ENCODE results near the gene LRTM2. TPM values are rescaled to one million over a fixed set of nuclear protein-coding genes. Genes with fewer than 3 reads are reported as not detected.
A peak's percentile ranks its signal among the peaks of the same experiment; 100 is the strongest.

Gene LRTM2
- total and polyA plus RNA-seq, 2 of the 4 experiments (the other 2 are of a cell fraction): not detected

DNA sequence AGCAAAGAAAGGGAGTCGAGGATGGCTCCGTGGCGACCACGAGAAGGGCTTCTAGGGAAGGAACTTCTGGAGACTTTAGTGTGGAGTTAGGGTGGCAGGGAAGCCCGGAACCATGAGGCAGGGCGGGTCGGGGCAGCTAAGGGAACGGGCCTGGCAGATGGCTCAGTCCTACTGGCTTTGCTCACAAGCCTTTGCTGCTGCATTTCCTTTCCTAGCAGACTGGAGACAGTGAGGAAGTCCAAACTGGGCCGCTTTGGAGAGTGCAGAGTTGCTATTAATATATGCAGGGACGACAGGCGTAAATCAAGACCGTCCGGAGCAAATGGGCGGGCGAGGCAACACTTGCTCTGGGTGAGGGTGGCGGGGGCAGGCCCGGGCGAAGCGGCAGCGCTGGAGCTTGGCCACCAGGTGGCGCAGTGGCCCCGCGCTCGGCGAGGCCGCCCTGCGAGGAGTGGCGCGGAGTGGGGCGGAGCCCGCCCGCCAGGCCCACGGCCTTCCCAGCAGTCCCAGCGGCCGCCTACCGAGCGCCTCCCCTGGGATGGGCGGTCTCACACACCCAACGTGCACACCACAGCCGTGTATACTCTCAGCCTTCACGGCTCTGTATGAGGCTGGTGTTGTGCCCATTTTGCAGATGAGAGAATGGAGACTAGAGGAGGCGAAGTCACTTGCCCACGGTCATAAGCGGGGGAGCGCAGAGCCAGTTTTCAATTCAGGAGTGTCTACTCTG is 24.4 kb upstream of the LRTM2 start:
- peak overlapping the region; percentile 34; the same call in 1 of the 2 replicates for H3K9ac ChIP-seq (ENCODE audit: low read depth, low read length)
- no peaks in the 10 kb centered on the region for H3K9me3 ChIP-seq (ENCODE audit: control insufficient read depth, insufficient read depth, low read length)
- H3K79me1 ChIP-seq (ENCODE audit: low read depth in 1 of 2, low read length in 2 of 2): 0 out of 4 replicates have a peak, but pooled peaks cover 0 to 3% of the 10 kb centered on the region in 2 experiments
- peak overlapping the region; percentile 34 for H3K4ac ChIP-seq (ENCODE audit: low read depth, low read length)
- no peaks in the 10 kb centered on the region for H3K36me3 ChIP-seq (ENCODE audit: control insufficient read depth, insufficient read depth, low read length)
- H3K27me3 ChIP-seq (ENCODE audit: control insufficient read depth, insufficient read depth, low read length): no peaks in the 10 kb centered on the region; the same call in 1 of the 2 replicates
- H3K56ac ChIP-seq (ENCODE audit: extremely low read depth, insufficient read depth, low read length): no peak overlapping the region
- CTCF ChIA-PET: interaction anchor here (1.3 to 1.4 kb wide), 2 partner anchors 14 to 144 kb away, joined by 3 to 4 read pairs; no protein-coding TSS in a partner anchor
- TF ChIP-seq, protein P1, sequence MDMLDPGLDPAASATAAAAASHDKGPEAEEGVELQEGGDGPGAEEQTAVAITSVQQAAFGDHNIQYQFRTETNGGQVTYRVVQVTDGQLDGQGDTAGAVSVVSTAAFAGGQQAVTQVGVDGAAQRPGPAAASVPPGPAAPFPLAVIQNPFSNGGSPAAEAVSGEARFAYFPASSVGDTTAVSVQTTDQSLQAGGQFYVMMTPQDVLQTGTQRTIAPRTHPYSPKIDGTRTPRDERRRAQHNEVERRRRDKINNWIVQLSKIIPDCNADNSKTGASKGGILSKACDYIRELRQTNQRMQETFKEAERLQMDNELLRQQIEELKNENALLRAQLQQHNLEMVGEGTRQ (IDR thresholded peaks at IDR 0.05; ENCODE audit: low read depth, low read length): no peak
- TF ChIP-seq FOS (IDR thresholded peaks at IDR 0.05; ENCODE audit: low read depth, low read length) (no peak), POLR2A (IDR thresholded peaks at IDR 0.05; ENCODE audit: low read depth, low read length) (0 out of 2 replicates have a peak, but pooled peaks have one; percentile 43), RCOR1 (IDR thresholded peaks at IDR 0.05; ENCODE audit: insufficient replicate concordance, low read length) (no peak), MAZ (IDR thresholded peaks at IDR 0.05; ENCODE audit: borderline replicate concordance, low read depth, low read length) (peak; percentile 88; the same call in 1 of the 2 replicates), MXI1 (IDR thresholded peaks at IDR 0.05; ENCODE audit: borderline replicate concordance, low read depth, low read length) (peak; percentile 52; the same call in 1 of the 2 replicates), RAD21 (IDR thresholded peaks at IDR 0.05; ENCODE audit: low read length) (peak; percentile 98), BHLHE40 (IDR thresholded peaks at IDR 0.05; ENCODE audit: low read depth, low read length) (no peak), MAFK (IDR thresholded peaks at IDR 0.05; ENCODE audit: low read depth, low read length) (no peak), NFE2L2 (IDR thresholded peaks at IDR 0.05; ENCODE audit: low read depth, low read length) (no peak), CHD1 (IDR thresholded peaks at IDR 0.05; ENCODE audit: low read depth, low read length) (no peak), SMC3 (IDR thresholded peaks at IDR 0.05; ENCODE audit: low read depth, low read length) (peak; percentile 99)
- TF ChIP-seq, protein P2, sequence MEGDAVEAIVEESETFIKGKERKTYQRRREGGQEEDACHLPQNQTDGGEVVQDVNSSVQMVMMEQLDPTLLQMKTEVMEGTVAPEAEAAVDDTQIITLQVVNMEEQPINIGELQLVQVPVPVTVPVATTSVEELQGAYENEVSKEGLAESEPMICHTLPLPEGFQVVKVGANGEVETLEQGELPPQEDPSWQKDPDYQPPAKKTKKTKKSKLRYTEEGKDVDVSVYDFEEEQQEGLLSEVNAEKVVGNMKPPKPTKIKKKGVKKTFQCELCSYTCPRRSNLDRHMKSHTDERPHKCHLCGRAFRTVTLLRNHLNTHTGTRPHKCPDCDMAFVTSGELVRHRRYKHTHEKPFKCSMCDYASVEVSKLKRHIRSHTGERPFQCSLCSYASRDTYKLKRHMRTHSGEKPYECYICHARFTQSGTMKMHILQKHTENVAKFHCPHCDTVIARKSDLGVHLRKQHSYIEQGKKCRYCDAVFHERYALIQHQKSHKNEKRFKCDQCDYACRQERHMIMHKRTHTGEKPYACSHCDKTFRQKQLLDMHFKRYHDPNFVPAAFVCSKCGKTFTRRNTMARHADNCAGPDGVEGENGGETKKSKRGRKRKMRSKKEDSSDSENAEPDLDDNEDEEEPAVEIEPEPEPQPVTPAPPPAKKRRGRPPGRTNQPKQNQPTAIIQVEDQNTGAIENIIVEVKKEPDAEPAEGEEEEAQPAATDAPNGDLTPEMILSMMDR (conservative IDR thresholded peaks at IDR 0.05; ENCODE audit: low read depth, low read length): peak; percentile 98
- intact Hi-C loops (cut with micrococcal nuclease) (loop anchor here (1.0 to 5.0 kb wide), 4 partner anchors 144 to 787 kb away; partner anchors contain the start of gene CACNA1C), dilution Hi-C loops (cut with HindIII; ENCODE audit: low sequenced_read_pairs, unreplicated experiment) (no loop called here), in situ Hi-C loops (cut with MboI; ENCODE audit: low sequenced_read_pairs) (no loop called here)
- peak overlapping the region; percentile 37 for H3K4me3 ChIP-seq (ENCODE audit: insufficient read depth, low read depth, low read length)
- H3K18ac ChIP-seq (ENCODE audit: low read depth, low read length): no peak overlapping the region; the same call in 1 of the 2 replicates
- H3K23ac ChIP-seq (ENCODE audit: low read depth, low read length): peak overlapping the region; percentile 54; the same call in 1 of the 2 replicates
- H4K20me1 ChIP-seq (ENCODE audit: insufficient read depth, low read length): 0 out of 2 replicates have a peak, but pooled peaks cover under 1% of the 10 kb centered on the region
- peak overlapping the region; percentile 53 for H4K5ac ChIP-seq (ENCODE audit: low read depth, low read length)
- H2BK120ac ChIP-seq (ENCODE audit: low read depth, low read length): peak overlapping the region; percentile 31; the same call in 1 of the 2 replicates
- H3K4me2 ChIP-seq (ENCODE audit: low read depth, low read length): peak overlapping the region; percentile 86
- H3K14ac ChIP-seq (replicated peaks; ENCODE audit: low read depth, low read length): peak overlapping the region; percentile 74
- DNase-seq (peak; percentile 81), ATAC-seq (ENCODE audit: low read depth) (peak; percentile 97)
- peaks cover 4% of the 10 kb centered on the region; the same call in 1 of the 2 replicates for H3K4me1 ChIP-seq (ENCODE audit: control insufficient read depth, insufficient read depth, low read length)
- peaks cover 4% of the 10 kb centered on the region; the same call in 1 of the 2 replicates for H3K9me1 ChIP-seq (ENCODE audit: insufficient read depth, low read length)
- 10% methylated on average over 17 of the region's 45 CpGs; no CpG with 5 or more reads in 1 of the 2 experiments for WGBS, 2 experiments (ENCODE audit: extremely low coverage in 2 of 2, insufficient read length in 1 of 2)
- H2BK5ac ChIP-seq (ENCODE audit: low read depth, low read length, poor library complexity, severe bottlenecking): no peak overlapping the region
- peak overlapping the region; percentile 98 for H2AFZ ChIP-seq (replicated peaks; ENCODE audit: low read length, poor library complexity)
- peak overlapping the region; percentile 23; the same call in 1 of the 2 replicates for H2AK5ac ChIP-seq (ENCODE audit: low read depth, low read length)
- BruUV-seq (replicated peaks): no TSS peak
- POLR2A ChIA-PET (ENCODE audit: unreplicated experiment): no interaction called here
- peak overlapping the region; percentile 93 for H2AK9ac ChIP-seq (replicated peaks; ENCODE audit: low read depth, low read length, poor library complexity)
- H2BK20ac ChIP-seq (ENCODE audit: low read depth, low read length): 0 out of 2 replicates have a peak overlapping the region, but pooled peaks have one; percentile 13
- no peak overlapping the region; the same call in 1 of the 2 replicates for H3K27ac ChIP-seq (ENCODE audit: insufficient read depth, low read length)
- H4K91ac ChIP-seq (ENCODE audit: insufficient read depth, low read depth, low read length): 0 out of 2 replicates have a peak overlapping the region, but pooled peaks have one; percentile 1
- H4K8ac ChIP-seq (ENCODE audit: low read depth in 2 of 2, low read length in 2 of 2): peak overlapping the region; percentile 51 to 88
- no peak overlapping the region for H2BK15ac ChIP-seq (ENCODE audit: low read depth, low read length)

Measured in IMR-90 (cell line).